Measurements from ENCODE around the gene VGLL1. TPM values are rescaled to one million over a fixed set of nuclear protein-coding genes. Genes with fewer than 3 reads are reported as not detected.

Gene VGLL1, protein sequence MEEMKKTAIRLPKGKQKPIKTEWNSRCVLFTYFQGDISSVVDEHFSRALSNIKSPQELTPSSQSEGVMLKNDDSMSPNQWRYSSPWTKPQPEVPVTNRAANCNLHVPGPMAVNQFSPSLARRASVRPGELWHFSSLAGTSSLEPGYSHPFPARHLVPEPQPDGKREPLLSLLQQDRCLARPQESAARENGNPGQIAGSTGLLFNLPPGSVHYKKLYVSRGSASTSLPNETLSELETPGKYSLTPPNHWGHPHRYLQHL
- not detected in 2 replicates for total RNA-seq

DNA sequence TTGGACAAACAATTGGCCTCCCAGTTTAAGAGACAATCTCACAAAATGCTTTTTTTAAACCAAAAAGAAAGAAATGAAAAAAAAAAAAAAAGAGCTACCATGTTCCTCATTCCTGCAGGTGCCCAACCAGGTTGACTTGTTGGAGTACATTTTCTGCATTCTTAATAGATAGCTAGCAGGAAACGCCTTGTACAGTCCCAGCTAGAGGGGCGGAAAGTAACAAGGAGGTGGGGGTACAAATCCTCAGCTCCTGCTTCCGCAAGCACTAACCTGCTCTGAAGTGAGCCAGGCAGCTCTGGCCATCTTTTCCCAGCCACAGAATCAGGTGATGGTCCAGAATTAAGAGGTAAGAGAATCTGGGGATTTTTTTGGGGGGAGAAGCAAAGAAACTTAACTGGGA, at the start of gene VGLL1:
VGLL1 (plus strand) TSS at position 265 of the 400 bp plus-strand sequence. CDS start 3,806 bp downstream, outside the sequence.

DNA sequence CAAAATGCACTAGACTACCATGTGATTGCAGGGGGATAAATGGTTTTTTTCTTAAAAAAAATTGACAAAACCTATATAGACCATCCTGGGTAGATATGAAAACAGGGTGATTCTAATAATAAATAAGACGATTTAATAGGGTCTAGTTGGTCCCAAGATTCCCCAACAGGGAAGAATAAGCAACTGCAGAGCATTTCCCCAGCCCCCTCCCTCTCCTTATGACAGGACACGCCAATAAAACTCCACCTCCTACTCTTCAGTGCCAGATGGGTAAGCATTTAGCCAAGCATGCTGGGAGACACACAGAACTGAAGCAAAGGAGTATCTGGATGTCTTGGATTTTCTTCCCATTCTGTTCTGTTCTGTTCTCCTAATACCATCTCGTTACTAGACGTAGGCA, 44.4 kb upstream of the VGLL1 start, which contains the start of gene BRS3:
BRS3 (plus strand) TSS at position 301 of the 400 bp plus-strand sequence. CDS start 168 bp downstream, outside the sequence.

DNA sequence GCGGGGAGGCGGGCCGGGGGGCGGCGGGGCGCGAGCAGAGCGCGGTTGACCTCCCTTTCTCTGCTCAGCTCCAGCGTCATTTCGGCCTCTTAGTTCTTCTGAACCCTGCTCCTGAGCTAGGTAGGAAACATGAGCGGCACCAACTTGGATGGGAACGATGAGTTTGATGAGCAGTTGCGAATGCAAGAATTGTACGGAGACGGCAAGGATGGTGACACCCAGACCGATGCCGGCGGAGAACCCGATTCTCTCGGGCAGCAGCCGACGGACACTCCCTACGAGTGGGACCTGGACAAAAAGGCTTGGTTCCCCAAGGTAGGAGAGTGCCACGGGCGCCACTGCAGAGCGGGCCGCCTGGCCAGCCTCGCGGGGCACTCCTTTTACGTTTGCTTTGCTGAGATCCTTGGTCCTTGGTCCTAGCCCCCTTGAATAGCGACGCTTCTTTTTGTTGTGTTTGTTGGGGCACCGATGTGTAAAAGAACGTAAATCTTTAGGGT, 34.4 kb upstream of the VGLL1 start, which contains the start of gene HTATSF1:
HTATSF1 (plus strand) TSS at position 37 of the 497 bp plus-strand sequence; CDS start at position 130, 93 bp downstream.

Other genes with a start within 250 kb of the VGLL1 start
- gene ADGRG4, start 231.3 kb upstream of the VGLL1 start, total RNA-seq = not detected in 2 replicates
- gene BRS3, start 44.3 kb upstream of the VGLL1 start, total RNA-seq = not detected in 2 replicates
- gene HTATSF1, start 34.6 kb upstream of the VGLL1 start, total RNA-seq = 22.2 and 28.2 TPM in 2 replicates
- gene CD40LG, start 115.9 kb downstream of the VGLL1 start, total RNA-seq = not detected in 2 replicates
- gene ARHGEF6, start 248.7 kb downstream of the VGLL1 start, total RNA-seq = 11.6 and 12.1 TPM in 2 replicates

Data from smooth muscle cell of bladder (primary cell).